ENCODE measurements around the gene UPK3A.
A peak's percentile ranks its signal among the peaks of the same experiment; 100 is the strongest.

The UPK3A gene

DNA sequence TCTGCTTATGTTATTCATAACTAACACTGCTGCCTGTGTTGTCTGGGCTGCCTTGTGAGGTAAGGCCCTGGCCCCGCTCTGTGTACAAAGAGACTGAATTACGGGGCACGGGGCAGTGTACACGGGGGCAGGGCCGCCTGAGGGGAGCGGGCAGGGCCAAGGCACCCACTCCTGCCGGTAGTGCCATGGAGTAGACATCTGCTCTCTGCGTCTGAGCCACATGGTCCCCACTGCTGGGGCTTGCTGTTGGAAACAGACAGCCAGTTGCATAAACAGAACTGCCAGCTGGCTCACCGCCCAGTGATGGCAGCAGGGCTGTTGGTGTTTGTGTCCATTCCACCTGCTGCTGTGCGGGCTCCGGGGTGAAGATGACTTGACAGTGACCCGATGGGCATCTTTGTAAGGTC, 44.8 kb downstream of the UPK3A start:
- DNase-seq (ENCODE audit: low spot score) = peak; percentile 93

DNA sequence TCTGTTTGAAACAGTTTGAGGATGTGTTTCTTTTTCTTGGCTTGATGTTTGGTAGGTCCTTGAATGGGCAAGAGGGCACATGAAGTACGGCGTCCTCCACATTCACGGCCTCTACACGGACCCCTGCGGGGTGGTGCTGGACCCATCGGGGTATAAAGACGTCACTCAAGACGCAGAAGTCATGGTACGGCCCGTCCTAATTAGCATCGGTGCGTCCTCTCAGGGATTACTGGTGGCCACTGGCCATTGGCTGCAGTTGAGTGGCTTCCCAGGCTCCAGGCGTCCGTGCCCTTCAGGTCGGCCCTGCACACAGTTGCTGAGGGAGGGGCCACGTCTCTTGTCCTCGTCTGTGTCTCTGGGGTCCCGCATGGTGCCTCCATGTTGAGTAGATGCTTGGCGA, 45.8 kb downstream of the UPK3A start:
- DNase-seq (ENCODE audit: low spot score) = no peak

DNA sequence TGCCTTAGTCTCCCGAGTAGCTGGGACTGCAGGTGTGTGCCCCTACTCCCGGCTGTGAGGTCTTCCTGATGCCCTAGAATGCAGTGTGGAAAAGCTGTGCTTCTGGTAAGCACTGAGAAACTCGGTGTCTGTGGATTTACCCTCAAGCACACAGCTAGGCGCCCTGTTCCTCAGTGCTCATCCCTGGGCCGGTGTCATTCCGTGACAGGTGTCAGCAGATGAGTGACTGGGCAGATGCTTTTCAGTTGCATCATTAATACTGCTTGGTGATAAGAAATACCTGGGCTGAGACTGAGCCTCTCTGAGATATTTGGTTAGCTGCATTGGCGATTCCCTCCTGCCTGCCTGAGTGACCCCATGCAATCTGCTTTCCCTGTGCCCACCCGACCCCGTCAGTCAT, 46.7 kb downstream of the UPK3A start:
- no peak for DNase-seq (ENCODE audit: low spot score)

DNA sequence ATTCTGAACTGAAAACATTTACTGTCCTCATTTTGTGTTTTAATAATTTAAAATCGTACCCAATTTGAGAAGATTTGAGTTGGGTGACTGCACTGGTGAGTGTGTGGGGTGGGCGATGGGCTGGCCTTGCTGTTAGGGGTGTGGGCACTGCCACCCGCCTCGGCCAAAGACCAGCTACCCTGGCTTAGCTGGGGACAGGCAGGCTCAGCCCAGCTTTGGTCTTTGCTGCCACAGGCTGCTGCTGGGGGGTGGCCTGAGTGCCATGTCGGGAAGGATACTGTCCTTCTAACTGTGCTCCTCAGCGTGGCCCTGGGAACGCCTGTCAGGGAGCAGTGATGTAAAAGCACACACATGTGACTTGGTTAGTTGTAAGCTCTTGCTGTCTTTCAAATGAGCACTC, 47.3 kb downstream of the UPK3A start:
- DNase-seq (ENCODE audit: low spot score) = no peak

DNA sequence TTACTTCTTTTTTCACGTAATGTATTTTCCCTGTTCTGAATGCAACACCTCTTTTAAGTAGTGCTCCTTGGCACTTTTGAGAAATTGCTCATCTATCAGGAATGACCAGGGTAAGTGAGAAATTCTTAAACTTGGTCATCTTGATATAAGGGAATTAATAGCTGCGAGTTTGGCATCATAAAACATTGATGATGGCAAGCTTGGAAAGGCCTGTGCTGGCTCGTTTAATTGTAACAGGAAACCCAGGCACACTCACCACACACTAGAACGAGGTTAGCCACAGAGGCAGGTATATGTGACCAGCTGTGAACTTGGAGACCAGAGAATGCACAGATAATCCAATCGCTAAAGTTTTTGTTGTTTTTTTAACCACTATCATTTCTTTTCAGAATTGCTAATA, 49.3 kb downstream of the UPK3A start:
- DNase-seq (ENCODE audit: low spot score) = no peak

DNA sequence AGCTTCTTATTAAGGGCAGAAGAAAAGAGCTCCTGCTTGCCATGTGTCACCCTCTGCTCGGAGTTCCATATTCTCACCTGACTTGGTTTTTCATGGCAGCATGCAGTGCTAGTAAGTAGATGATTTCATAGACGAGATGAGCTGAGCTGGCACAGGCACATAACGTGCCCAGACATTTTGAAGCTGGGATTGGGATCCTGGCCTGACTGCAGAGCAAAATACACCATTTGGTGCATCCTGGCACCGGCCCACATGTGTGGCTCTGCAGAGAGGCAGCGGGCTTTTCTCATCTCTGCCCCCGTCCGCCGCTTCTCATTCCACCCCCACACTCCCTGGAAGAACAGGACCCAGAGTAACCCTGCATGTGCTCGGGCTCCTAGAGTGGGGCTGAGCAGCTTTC, 49.8 kb downstream of the UPK3A start:
- no peak for DNase-seq (ENCODE audit: low spot score)

DNA sequence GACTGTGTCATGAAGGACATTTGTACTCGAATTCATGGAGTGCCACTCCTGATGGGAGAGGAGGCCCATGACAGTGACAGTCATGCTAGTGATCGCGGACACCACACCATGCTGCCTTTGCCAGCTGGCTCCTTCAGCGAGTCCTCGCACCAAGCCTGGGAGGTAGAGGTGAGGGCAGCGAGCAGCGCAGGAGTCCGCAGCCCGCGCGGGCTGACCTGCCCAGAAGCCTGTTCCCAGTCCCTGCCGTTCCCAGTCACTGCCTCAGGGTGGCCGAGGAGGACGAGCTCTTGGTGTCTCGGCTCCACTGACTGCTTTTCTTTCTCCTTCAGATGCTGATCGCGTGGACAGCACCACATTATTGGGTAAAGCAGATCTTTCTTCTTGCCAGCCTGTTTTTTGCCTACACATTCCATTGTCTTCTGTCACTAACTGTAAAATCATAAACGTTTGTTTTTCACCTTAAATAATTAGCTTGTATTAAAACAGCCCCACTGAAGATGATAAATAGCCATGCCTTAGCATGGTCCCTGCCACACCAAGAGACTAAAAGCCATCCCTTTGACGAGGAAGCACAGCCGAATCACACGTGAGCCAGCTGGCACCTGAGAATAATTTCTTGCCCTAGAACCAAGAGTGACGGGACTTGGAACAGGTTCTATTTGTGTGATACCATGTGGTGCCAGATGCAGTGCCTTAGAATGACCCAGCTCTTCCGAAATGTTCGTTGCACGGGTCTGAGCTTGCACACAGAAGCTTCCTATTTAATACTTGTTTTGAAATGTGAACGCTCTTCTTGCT, 50.5 kb downstream of the UPK3A start:
- no peak for DNase-seq (ENCODE audit: low spot score)

DNA sequence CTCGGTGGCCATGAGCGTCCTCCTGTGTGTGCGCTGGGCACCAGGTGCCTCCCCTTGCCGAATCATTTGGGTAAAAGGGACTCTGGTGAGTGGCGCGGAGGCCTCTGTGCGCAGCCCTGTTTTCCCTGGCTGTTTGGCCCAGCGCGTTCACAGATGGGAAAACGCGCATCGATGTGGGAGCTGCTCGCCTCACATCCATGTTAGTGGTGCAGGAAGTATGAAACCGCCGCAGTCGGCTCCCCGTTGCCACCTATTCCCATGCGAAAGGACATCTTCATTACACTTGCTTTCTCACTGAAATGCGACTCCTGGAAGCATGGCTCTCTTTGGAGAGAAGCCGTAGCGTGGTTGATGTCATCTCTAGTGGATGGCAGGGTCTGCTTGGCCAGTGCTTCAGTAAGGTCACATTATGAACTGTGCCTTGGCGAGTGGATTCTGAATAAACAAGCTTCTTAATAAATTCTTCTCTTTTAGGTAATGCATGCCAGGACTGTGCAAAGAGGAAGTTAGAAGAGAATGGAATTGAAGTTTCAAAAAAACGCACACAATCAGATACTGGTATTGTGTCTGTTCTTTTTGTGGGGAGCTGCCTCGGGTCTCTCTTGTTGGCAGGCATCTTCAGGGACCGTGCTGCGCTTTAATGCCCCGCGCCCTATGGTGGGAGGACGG, 51.2 kb downstream of the UPK3A start:
- DNase-seq (ENCODE audit: low spot score) = no peak

DNA sequence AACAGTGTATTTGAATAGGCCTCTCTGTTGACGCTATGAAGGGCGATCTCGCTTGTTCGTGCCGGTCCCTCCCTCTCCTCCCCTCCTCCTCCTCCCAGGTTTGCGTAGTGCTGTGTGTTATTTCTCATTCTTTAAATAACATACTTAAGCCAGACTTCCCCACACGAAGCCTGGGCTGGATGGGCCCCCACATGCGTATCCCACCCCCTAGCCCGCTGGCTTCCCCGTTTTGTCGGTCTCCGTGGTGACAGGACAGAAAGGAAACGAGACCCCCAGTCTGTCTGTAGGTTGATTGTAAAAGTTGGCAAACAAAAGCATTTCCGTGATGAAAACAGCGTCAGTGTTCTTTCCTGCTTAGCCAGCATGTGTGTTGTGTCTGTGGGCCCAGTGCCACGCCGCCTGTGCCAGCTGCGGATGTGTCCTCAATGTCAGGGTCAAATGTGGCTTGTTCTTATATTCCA, 52.3 kb downstream of the UPK3A start:
- DNase-seq (ENCODE audit: low spot score) = peak; percentile 88

DNA sequence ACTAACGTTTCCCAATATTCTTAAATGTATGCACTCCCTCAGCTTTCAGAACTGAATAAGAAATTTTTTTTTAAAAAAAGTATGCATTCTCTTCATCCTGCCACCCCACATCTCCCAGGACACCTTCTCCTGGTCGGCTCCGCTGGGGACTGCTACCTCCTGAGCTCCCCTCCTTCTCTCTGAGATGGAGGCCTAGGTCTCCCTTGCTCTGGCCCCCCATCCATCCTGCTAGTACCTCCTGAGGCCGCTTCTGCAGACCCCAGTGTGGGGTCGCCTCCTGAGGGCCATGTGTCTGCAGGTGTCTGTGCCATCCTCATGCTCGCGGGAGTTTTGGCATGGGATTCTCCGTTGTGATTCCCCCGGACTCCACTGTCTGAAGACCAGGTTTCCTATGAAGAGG, 52.8 kb downstream of the UPK3A start:
- DNase-seq (ENCODE audit: low spot score) = no peak

DNA sequence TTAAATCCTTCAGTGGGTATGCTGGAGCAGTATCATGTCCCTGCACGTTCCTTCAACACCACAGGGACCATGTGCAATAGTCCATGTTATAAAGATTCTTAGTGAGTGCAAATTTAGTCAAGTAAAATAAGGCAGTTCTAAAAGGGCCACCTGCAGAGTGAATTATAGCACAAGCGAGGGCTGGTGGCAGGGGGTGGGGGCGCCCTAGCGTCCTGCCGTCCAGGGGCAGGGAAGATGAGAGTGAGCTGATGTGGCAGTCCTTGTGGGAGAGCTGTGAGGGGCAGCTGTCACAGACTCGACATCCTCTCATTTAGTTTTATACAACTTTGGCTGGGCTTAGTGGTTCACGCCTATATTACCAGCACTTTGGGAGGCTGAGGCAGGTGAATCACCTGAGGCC, 54.0 kb downstream of the UPK3A start:
- no peak for DNase-seq (ENCODE audit: low spot score)

DNA sequence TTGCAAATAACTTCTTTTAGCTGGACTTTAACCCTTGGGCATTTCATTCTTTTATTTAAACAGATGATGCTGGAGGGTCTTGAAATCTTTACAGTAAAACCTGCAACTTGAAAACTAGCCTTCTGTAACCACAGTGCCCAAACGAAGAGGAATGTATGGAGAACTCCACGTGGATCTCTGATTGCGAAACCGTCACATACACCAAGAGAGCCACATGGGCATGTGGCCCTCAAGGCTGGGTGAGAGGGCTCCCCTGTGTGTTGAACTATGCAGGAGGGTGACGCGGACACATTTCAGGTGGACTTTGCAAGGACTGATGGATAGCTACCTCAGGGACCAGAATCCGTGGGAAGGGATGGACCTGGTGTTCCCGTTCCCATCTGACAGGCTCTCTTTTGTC, 55.6 kb downstream of the UPK3A start:
- no peak for DNase-seq (ENCODE audit: low spot score)

DNA sequence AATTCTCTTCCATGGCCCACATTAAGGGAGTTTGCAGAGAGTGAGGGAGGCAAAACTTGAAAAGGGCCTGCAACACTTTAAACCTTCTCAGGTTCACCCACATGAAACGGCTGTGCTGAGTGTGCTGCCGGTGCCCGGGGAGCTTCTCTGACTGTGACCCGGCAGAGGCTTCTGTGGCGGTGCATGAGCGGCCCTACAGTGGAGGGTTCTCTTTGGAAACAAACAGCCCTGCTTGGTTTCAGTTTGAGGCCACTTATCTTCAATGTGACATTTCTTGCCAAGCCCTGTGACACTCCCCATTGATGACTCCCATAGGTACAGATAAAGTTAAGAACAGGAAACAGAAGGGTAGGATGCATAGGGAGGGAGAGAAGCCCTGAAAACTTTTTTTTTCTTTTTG, 56.7 kb downstream of the UPK3A start:
- no peak for DNase-seq (ENCODE audit: low spot score)

DNA sequence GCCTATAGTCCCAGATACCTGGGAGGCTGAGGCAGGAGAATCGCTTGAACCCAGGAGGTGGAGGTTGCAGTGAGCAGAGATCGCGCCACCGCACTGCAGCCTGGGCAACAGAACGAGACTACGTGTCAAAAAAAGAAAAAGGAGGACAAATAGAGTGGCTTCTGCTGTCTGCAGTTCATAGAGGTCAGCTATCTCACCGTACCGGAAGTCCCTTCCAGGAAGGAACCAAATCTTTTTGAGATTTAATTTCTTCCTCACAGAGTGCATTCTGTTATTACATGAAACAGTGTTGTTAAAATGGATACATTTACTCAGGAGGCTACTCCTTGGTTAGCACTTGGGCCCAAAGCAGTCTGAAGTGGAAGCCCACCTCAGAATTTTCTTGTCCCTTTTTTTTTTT, 58.4 kb downstream of the UPK3A start:
- DNase-seq (ENCODE audit: low spot score) = no peak

DNA sequence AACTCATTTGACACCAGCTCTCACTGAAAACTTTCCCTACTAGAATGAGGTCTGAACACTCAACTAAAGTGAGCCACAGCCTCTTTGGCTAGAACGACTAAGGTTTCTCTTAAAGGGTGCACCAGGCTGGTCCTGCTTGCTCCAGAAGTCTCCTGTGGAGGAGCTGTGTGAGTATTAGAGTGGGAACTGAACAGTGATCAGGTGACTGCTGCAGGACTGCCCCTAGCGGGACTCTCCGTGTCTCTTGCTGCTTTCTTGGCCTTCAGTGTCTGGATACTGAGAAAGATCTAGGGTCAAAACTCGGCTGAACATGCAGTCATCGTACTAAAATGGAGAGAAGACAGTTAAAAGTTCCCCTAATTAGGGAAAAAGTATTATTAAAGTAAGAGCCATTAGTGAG, 59.6 kb downstream of the UPK3A start:
- DNase-seq (ENCODE audit: low spot score) = peak; percentile 29
